Activated CD4-positive, alpha-beta memory T cell treated with anti-CD3 and anti-CD28 coated beads for 36 hours (primary cell): ENCODE data around the gene RRP15. TPM values are rescaled to one million over a fixed set of nuclear protein-coding genes. Genes with fewer than 3 reads are reported as not detected.

ENCODE experiments used
- CTCF ChIA-PET: fragments of 350-600 bp; sonication (Branson Sonifier 250); formaldehyde crosslinking; loops from one replicate; lab custom pipeline; 2021; ENCODE audit warnings: antibody characterized with exemption, inconsistent platforms; lab: Charles Lee
- POLR2A ChIA-PET: fragments of 350-600 bp; sonication (Branson Sonifier 250); formaldehyde crosslinking; loops from one replicate; lab custom pipeline; 2021; ENCODE audit warnings: antibody characterized with exemption; lab: Charles Lee
- DNase-seq: peaks from one replicate; pipeline ENCODE4 v3.0.0-alpha.2; 2020
- H3K27ac Mint-ChIP-seq: one replicate; pipeline ENCODE4 v1.8.0; 2021; ENCODE audit warnings: mixed read lengths
- H3K27me3 Mint-ChIP-seq: one replicate; pipeline ENCODE4 v1.8.0; 2021; ENCODE audit warnings: mixed read lengths
- H3K36me3 Mint-ChIP-seq: one replicate; pipeline ENCODE4 v1.8.0; 2021; ENCODE audit warnings: mixed read lengths
- H3K4me1 Mint-ChIP-seq: one replicate; pipeline ENCODE4 v1.8.0; 2021; ENCODE audit warnings: low read depth, mixed read lengths
- H3K4me3 Mint-ChIP-seq: one replicate; pipeline ENCODE4 v1.8.0; 2021; ENCODE audit warnings: mild to moderate bottlenecking, mixed read lengths
- H3K9me3 Mint-ChIP-seq: one replicate; pipeline ENCODE4 v1.8.0; 2021; ENCODE audit warnings: mixed read lengths
- intact Hi-C: fragments of 100-400 bp; cut with micrococcal nuclease; formaldehyde crosslinking; loops from one replicate; pipeline ENCODE4 v1.15.1; 2023
- total RNA-seq, 2 experiments: library from RNA; stranded (reverse); gene quantifications; one replicate each; pipeline ENCODE4 v1.2.3, GENCODE V29; 2021

RRP15 gene
- total RNA-seq, 2 experiments from 2014 or later: 18.0 to 18.8 TPM

- ChIA-PET POLR2A (no interaction called here), CTCF (no interaction called here)
- Mint-ChIP-seq H3K4me3 (no peak overlapping the region), H3K4me1 (no peaks in the 10 kb centered on the region), H3K27me3 (peaks cover 52% of the 10 kb centered on the region), H3K27ac (no peak overlapping the region), H3K36me3 (no peaks in the 10 kb centered on the region), H3K9me3 (no peaks in the 10 kb centered on the region)
- intact Hi-C loops: no loop called here
- DNase-seq: no peak
Measured at GRCh38 chr1:218383681-218384080, 98.6 kb downstream of the RRP15 start.

- CTCF ChIA-PET: no interaction called here
- POLR2A ChIA-PET: no interaction called here
- no peaks in the 10 kb centered on the region for H3K4me1 Mint-ChIP-seq
- no peaks in the 10 kb centered on the region for H3K36me3 Mint-ChIP-seq
- DNase-seq: no peak
- H3K27me3 Mint-ChIP-seq: peaks cover 54% of the 10 kb centered on the region
- no peak overlapping the region for H3K27ac Mint-ChIP-seq
- intact Hi-C loops: no loop called here
- no peak overlapping the region for H3K4me3 Mint-ChIP-seq
- no peaks in the 10 kb centered on the region for H3K9me3 Mint-ChIP-seq
Measured at GRCh38 chr1:218384581-218384993, 99.5 kb downstream of the RRP15 start.

Other genes with a start within 250 kb of the RRP15 start
- gene TGFB2, start 60.0 kb downstream of the RRP15 start, total RNA-seq: not detected